Measurements from ENCODE around the gene GPC6.
"Not testable (repeated sequence)": the region's sequence is repeated elsewhere in the genome, so short reads cannot be mapped to it uniquely, and the experiment has no call there.

- not testable (repeated sequence) for TF ChIP-seq CTCF (IDR thresholded peaks at IDR 0.05; ENCODE audit: low read depth, low read length, missing input control); RAD21 (IDR thresholded peaks at IDR 0.05); HNF4G (IDR thresholded peaks at IDR 0.05); TAF1 (conservative IDR thresholded peaks at IDR 0.05); GABPA (IDR thresholded peaks at IDR 0.05 in 1 of 2, conservative IDR thresholded peaks at IDR 0.05 in 1 of 2); REST (IDR thresholded peaks at IDR 0.05); HNF4A (conservative IDR thresholded peaks at IDR 0.05)
- TF ChIP-seq, protein P1, sequence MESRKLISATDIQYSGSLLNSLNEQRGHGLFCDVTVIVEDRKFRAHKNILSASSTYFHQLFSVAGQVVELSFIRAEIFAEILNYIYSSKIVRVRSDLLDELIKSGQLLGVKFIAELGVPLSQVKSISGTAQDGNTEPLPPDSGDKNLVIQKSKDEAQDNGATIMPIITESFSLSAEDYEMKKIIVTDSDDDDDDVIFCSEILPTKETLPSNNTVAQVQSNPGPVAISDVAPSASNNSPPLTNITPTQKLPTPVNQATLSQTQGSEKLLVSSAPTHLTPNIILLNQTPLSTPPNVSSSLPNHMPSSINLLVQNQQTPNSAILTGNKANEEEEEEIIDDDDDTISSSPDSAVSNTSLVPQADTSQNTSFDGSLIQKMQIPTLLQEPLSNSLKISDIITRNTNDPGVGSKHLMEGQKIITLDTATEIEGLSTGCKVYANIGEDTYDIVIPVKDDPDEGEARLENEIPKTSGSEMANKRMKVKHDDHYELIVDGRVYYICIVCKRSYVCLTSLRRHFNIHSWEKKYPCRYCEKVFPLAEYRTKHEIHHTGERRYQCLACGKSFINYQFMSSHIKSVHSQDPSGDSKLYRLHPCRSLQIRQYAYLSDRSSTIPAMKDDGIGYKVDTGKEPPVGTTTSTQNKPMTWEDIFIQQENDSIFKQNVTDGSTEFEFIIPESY (IDR thresholded peaks at IDR 0.05): not testable (repeated sequence)
- TF ChIP-seq, protein P2, sequence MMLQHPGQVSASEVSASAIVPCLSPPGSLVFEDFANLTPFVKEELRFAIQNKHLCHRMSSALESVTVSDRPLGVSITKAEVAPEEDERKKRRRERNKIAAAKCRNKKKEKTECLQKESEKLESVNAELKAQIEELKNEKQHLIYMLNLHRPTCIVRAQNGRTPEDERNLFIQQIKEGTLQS (IDR thresholded peaks at IDR 0.05): not testable (repeated sequence)
Measured at GRCh38 chr13:93323880-93324279, 97.3 kb downstream of the GPC6 start.

Data from liver (tissue), 3 donors.